HG03159 (cell line): Measurements from ENCODE around the gene ZFP90.

Experiments
- ATAC-seq: cut with Tn5 transposase; IDR thresholded peaks from one replicate; pipeline ENCODE4 v1.9.1; 2021; ENCODE audit warnings: mild to moderate bottlenecking, moderate library complexity; ENCODE audit not compliant: unreplicated experiment

ZFP90 gene

GRCh38 chr16:68577352-68577853, 38.3 kb downstream of the ZFP90 start:
- ATAC-seq = no peak

GRCh38 chr16:68590201-68590994, 51.3 kb downstream of the ZFP90 start:
- no peak for ATAC-seq

DNA sequence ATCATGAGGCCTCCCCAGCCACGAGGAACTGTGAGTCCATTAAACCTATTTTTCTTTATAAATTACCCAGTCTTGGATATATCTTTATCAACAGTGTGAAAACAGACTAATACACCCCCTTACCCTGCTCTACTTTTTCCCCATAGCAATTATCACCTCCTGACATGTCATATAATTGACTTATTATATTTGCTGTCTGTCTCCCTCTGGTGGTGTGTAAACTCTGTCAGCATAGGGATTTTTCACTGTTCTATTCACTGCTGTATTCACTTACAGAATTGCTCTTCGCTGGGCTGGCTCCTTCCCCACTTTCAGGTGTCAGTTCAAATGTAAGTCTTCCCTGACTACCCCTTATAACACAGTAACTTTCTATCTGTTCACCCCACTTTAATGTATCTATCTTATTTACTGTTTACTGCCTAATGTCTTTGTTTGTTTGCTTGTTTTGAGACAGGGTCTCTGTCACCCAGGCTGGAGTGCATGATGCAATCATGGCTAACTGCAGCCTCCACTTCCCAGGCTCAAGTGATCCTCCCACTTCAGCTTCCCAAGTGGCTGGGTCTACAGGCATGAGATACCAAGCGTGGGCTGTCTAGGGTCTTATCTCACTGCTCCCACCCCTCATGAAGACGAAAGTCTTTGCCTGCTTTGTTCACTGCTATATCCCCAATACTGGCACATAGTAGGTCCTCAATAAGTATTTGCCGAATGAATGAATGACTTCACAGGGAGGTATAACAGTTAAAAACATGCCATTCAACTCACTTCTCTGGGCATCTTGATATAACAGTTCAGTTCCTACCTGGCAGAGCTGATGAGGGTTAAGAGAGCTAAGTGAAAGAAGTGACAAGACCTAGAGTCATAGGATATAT, 53.6 kb downstream of the ZFP90 start:
- no peak for ATAC-seq

DNA sequence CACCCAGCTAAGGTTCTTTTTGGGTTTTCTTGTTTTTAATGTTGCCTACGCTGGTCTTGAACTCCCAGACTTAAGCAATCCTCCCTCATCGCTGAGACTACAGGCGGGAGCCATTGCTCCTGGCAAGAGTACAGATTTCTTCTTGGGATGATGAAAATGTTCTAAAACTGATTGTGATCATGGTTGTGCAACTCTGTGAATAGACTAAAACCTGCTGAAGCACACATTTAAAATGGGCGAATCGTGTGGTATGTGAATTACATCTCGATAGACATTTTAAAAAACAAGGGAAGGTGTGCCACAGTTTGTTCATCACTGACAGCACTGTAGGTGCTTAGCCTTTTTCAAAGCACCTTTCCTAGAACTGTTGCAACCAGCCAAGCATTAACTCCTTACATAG, 57.2 kb downstream of the ZFP90 start:
- ATAC-seq = no peak

- no peak for ATAC-seq
These were observed 60.5 kb downstream of the ZFP90 start for GRCh38 chr16:68599586-68599985.

- ATAC-seq = no peak
These were observed 66.7 kb downstream of the ZFP90 start for GRCh38 chr16:68605746-68606145.

DNA sequence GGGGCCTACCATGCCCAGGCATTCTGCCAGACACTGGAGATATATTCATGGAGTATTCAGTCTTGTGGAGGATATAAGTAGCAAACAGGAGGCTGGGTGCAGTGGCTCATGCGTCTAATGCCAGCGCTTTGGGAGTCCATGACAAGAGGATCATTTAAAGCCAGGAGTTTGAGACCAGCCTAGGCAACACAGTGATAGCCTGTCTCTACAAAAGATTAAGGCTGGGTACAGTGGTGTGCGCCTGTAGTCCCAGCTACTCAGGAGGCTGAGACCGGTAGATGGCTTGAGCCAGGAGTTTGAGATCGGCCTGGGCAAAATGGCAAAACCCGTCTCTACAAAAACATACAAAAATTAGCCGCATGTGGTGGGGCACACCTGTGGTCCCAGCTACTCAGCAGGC, 68.4 kb downstream of the ZFP90 start:
- no peak for ATAC-seq

DNA sequence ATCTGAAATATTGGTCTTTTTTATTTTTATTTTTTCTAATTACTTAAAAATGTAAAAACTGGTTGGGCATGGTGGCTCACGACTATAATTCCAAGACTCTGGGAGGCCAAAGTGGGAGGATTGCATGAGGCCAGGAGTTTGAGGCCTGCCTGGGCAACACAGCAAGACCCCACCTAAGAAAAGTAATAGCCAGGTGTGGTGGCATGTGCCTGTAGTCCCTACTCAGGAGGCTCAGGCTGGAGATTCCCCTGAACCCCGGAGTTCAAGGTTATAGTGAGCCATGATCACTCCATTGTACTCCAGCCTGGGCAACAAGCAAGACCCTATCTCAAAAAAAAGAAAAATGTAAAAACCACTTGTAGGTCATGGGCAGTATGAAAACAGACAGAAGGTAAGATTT, 69.2 kb downstream of the ZFP90 start:
- ATAC-seq = no peak

- ATAC-seq = no peak
These were observed 73.9 kb downstream of the ZFP90 start for GRCh38 chr16:68612996-68613395.

GRCh38 chr16:68617734-68618133, 78.6 kb downstream of the ZFP90 start:
- ATAC-seq = no peak
